Retinal pigment epithelial cell (primary cell): ENCODE data around the gene ABCB11.

Experiments
- DNase-seq: peaks from one replicate; pipeline ENCODE4 v3.0.0-alpha.2; 2010; ENCODE audit warnings: low read depth
- H3K4me3 ChIP-seq: 2 replicates; pipeline ENCODE4 v1.5.1; 2011; ENCODE audit warnings: mild to moderate bottlenecking, low read length, control low read depth, moderate library complexity
- TF ChIP-seq, protein P1 (sequence below): conservative IDR thresholded peaks from 2 replicates; pipeline ENCODE4 v1.5.1; 2011; ENCODE audit warnings: low read depth, low read length, control low read depth, inconsistent platforms

ABCB11 gene

DNA sequence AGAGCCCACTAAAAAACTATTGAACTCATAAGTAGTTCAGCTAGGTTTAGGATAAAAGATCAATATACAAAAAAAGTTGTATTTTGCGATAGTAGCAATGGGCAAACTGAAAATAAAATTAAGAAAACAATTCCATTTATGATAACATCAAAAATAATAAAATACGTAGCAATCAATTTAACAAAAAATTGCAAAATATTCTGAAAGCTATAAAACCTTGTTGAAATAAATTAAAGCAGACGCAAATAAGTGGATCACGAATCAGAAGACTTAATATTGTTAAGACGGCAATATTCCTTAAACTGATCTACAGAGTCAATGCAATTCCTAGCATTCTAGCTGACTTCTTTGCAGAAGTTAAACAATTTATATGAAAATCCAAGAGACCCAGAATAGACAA is 24.5 kb downstream of the ABCB11 start:
- TF ChIP-seq, protein P1, sequence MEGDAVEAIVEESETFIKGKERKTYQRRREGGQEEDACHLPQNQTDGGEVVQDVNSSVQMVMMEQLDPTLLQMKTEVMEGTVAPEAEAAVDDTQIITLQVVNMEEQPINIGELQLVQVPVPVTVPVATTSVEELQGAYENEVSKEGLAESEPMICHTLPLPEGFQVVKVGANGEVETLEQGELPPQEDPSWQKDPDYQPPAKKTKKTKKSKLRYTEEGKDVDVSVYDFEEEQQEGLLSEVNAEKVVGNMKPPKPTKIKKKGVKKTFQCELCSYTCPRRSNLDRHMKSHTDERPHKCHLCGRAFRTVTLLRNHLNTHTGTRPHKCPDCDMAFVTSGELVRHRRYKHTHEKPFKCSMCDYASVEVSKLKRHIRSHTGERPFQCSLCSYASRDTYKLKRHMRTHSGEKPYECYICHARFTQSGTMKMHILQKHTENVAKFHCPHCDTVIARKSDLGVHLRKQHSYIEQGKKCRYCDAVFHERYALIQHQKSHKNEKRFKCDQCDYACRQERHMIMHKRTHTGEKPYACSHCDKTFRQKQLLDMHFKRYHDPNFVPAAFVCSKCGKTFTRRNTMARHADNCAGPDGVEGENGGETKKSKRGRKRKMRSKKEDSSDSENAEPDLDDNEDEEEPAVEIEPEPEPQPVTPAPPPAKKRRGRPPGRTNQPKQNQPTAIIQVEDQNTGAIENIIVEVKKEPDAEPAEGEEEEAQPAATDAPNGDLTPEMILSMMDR, result no peak
- H3K4me3 ChIP-seq, result no peak overlapping the region
- DNase-seq, result no peak

DNA sequence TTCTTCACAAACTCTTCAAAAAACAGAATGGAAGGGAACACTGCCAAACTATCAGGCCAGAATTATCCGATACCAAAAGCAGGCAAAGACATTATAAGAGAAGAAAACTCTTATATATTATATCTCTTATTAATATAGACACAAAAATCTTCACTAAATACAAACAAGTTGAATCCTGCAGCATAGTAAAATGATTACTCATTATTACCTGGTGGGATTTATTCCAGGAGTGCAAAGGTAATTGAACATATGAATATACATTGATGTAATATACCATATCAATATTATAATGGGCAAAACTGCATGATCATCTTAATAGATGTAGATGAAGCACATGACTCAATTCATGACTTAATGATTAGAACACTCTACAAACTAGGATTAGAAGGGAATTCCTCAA is 25.1 kb downstream of the ABCB11 start:
- no peak overlapping the region for H3K4me3 ChIP-seq
- no peak for DNase-seq
- TF ChIP-seq, protein P1, result no peak

DNA sequence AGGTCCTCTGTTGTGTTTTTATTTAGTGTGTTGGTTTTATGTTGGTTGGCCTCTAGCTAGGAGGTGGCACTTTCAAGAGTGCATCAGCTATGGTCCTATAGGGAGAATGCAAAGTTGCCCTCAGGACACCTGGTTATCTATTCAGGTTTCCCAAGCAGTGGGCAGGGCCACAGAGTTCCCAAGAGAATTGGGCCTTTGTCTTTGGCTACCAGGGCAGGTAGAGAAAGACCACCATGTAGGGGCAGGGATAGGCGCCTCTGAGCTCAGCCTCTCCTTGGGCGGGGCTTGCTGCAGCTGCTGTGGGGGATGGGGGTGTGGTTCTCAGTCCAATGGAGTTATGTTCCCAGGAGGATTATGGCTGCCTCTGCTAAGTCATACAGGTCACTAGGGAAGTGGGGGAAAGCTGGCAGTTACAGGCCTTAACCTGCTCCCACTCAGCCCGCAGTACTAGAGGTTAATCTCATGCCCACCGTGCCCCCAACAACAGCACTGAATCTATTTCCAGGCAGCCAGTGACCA is 26.0 kb downstream of the ABCB11 start:
- TF ChIP-seq, protein P1, result no peak
- no peak for DNase-seq

DNA sequence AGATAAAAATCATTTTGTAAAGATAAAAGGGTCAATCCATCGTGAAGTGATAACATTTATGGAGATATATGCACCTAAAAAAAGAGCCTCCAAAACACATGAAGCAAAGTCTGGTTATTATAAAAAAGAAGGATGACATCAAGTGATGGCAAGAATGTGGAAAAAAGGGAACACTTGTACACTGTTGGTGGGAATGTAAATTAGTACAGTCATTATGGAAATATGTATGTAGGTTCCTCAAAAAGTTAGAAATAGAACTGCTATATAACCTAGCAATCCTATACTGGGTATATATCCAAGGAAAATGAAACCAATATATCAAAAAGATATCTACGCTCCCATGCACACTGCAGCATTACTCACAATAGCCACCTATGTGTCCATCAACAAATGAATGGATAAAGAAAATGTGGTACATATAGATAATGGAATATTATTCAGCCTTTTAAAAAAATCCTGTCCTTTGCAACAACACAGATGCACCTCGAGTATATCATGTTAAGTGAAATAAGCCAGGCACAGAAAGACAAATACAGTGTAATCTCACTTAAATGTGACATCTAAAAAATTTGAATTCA is 28.9 kb downstream of the ABCB11 start:
- no peak overlapping the region for H3K4me3 ChIP-seq
- TF ChIP-seq, protein P1, result no peak
- DNase-seq, result no peak

More for the DNA sequence above, 26.0 kb downstream of the ABCB11 start:
- no peak overlapping the region for H3K4me3 ChIP-seq

DNA sequence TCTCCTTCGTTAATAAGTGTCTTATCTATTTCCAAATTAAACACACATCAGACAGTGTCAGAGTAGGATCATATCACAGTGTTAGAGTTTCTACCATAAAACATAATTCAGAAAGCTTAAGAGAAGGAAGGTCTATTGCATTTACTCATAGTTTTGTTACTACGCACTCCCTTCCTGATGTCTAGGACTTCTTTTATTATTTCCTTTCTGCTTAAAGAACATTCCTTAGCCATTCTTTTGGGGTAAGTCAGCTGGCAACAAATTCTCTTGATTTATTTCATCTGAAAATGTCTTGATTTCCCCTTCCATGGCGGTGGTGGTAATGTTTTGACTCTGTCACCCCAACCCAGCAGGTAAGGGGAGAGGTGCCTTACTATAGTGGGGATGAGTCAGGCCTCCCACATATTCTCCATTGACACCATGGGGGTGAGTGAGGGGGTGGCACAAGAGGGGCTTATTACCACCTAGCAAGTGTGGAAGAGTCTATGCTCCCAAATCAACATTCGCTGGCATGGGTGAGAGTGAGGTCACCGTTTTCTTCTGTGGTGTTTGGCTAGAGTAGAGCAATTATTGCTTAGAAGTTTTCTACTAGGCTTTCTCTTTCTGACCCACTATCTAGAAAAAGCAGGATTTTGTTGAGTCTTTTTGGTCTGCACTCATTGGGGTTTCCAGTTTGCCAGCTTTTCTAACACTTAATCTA is 29.9 kb downstream of the ABCB11 start:
- no peak overlapping the region for H3K4me3 ChIP-seq
- TF ChIP-seq, protein P1, result no peak
- no peak for DNase-seq

DNA sequence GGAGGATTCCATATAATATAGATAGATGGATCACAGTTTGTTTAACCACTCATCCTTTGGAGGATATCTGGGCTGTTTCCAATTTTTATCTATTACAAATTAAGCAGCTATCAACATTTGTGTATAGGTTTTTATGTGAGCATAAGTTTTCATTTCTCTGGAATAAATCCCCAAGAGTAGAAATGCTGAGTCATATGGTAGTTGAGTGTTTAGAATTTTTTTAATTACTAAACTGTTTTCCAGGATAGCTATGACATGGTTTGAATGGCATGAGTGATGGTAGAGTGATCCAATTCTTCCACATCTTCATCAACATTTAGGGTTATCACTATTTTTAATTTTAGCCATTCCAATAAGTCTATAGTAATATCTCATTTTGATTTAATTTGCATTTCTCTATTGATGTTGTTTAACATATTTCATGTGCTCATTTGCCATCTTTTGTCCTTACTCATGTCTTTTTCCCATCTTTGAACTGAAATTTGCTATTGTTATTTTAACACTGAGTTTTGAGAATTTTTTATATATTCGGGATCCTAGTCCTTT is 31.4 kb downstream of the ABCB11 start:
- TF ChIP-seq, protein P1, result no peak
- DNase-seq, result no peak

DNA sequence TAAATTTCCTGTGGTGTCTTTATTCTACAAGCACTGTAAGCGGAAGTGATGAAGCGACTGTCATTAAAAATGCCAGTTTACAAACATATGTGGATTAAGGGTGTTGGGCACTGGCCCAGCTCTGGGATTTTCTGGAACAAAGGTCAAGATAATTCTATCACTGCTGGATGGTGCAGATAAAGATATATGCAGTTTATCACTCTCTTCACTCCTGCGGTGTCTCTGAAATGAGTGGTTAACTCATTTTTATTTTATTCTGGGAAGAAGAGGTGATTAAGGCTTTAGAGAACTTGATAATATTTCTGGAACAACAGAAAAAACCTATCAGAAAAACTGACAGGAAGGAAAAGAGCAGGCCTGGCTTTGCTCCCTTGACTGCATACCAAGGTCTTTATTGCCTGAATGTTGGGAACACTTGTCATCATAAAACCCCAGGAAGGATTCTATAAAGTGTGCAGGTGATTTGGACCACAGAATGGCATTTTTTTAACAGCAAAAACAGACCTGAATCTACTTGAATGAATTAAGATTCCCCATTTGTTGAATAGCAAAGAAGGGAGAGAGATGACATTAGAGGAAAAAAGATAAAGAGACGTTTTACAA is 32.4 kb downstream of the ABCB11 start:
- TF ChIP-seq, protein P1, result no peak
- no peak for DNase-seq
- no peak overlapping the region for H3K4me3 ChIP-seq

More for the DNA sequence above, 31.4 kb downstream of the ABCB11 start:
- H3K4me3 ChIP-seq, result no peak overlapping the region
